ENCODE results near the gene ELMOD3. TPM values are rescaled to one million over a fixed set of nuclear protein-coding genes. Genes with fewer than 3 reads are reported as not detected.
"Not testable (repeated sequence)": the region's sequence is repeated elsewhere in the genome, so short reads cannot be mapped to it uniquely, and the experiment has no call there.

The ELMOD3 gene
- total RNA-seq, 4 donors from 2014 or later, result 12.8 to 45.3 (median 21.0) TPM

DNA sequence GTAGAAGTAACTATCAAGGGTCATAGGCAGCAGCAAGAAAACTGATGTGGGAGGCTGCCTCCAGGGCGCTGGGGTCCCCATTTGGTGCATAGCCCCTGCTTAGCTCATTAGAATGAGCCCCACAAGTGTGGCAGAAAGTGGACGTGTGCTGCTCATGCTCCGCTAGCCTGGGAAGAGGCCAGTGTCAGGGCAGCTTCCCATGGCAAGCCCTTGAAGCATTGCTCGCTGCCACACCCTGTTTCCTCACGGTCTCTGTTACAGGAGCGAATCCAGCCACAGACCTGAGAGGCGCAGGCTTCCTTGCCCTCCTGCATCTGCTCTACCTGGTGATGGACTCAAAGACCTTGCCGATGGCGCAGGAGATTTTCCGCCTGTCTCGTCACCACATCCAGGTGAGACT, 22.5 kb downstream of the ELMOD3 start:
- TF ChIP-seq, protein P1, sequence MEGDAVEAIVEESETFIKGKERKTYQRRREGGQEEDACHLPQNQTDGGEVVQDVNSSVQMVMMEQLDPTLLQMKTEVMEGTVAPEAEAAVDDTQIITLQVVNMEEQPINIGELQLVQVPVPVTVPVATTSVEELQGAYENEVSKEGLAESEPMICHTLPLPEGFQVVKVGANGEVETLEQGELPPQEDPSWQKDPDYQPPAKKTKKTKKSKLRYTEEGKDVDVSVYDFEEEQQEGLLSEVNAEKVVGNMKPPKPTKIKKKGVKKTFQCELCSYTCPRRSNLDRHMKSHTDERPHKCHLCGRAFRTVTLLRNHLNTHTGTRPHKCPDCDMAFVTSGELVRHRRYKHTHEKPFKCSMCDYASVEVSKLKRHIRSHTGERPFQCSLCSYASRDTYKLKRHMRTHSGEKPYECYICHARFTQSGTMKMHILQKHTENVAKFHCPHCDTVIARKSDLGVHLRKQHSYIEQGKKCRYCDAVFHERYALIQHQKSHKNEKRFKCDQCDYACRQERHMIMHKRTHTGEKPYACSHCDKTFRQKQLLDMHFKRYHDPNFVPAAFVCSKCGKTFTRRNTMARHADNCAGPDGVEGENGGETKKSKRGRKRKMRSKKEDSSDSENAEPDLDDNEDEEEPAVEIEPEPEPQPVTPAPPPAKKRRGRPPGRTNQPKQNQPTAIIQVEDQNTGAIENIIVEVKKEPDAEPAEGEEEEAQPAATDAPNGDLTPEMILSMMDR (IDR thresholded peaks at IDR 0.05), result no peak
- no peak for TF ChIP-seq POLR2A (IDR thresholded peaks at IDR 0.05)
- no peaks in the 10 kb centered on the region for H3K9me3 ChIP-seq
- intact Hi-C loops (cut with DNase I; ENCODE audit: low total_unique reads), result no loop called here
- H3K27ac ChIP-seq, result no peak overlapping the region
- no peak overlapping the region for H3K4me3 ChIP-seq
- no peaks in the 10 kb centered on the region for H3K4me1 ChIP-seq
- no peaks in the 10 kb centered on the region for H3K36me3 ChIP-seq
- DNase-seq, result no peak
- no peaks in the 10 kb centered on the region for H3K27me3 ChIP-seq

DNA sequence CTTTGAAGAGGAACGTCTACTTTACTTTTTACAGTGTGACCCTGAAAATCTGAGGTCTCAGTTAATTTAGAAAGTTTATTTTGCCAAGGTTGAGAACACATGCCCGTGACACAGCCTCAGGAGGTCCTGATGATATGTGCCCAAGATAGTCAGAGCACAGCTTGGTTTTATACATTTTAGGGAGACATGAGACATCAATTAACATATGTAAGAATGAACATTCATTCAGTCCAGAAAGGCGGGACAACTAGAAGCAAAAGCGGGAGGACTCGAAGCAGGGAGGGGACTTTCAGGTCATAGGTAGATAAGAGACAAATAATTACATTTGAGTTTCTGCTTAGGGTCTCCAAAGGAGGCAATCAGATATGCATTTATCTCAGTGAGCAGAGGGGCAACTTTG, 23.7 kb downstream of the ELMOD3 start:
- no peaks in the 10 kb centered on the region for H3K27me3 ChIP-seq
- no peak overlapping the region for H3K4me3 ChIP-seq
- no peaks in the 10 kb centered on the region for H3K36me3 ChIP-seq
- no peak for DNase-seq
- H3K9me3 ChIP-seq, result no peaks in the 10 kb centered on the region
- H3K27ac ChIP-seq, result no peak overlapping the region
- intact Hi-C loops (cut with DNase I; ENCODE audit: low total_unique reads), result no loop called here
- no peaks in the 10 kb centered on the region for H3K4me1 ChIP-seq
- TF ChIP-seq, protein P1 (IDR thresholded peaks at IDR 0.05), result no peak
- TF ChIP-seq POLR2A (IDR thresholded peaks at IDR 0.05), result no peak

DNA sequence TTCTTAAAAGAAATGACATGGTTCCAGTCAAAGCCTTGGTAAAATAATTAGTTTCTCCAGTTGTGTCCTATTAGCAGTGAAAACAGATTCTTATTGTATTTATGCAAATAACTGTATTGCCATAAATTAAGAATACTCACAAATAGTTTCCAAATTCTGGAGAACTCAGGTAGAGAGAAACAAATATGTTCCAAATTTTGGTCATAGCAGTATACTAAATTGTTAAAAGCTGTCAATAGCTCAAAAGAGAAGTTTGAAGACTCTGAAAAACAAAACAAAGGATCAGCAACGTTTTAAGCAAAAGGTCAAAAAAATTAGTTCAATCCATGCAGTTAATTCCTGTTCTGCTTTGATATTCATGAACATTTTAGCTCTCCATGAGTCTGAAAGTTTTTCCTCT, 25.5 kb downstream of the ELMOD3 start:
- TF ChIP-seq, protein P1 (IDR thresholded peaks at IDR 0.05), result no peak
- TF ChIP-seq POLR2A (IDR thresholded peaks at IDR 0.05), result no peak
- no peaks in the 10 kb centered on the region for H3K36me3 ChIP-seq
- no peak overlapping the region for H3K4me3 ChIP-seq
- DNase-seq, result no peak
- intact Hi-C loops (cut with DNase I; ENCODE audit: low total_unique reads), result no loop called here
- H3K9me3 ChIP-seq, result no peaks in the 10 kb centered on the region
- no peak overlapping the region for H3K27ac ChIP-seq
- no peaks in the 10 kb centered on the region for H3K27me3 ChIP-seq
- H3K4me1 ChIP-seq, result no peaks in the 10 kb centered on the region

DNA sequence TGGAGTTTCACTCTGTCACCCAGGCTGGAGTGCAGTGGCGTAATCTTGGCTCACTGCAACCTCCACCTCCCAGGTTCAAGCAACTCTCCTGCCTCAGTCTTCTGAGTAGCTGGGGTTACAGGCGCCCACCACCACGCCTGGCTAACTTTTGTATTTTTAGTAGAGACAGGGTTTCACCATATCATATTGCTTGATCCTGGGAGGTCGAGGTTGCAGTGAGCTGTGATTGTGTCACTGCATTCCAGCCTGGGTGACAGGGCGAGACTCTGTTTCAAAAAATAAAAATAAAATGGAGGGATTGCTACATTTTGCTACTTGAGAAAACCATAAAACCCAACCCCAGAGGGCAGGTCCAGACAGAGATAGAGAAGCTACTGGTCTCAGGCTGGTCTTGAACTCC, 28.6 kb downstream of the ELMOD3 start:
- H3K9me3 ChIP-seq; intact Hi-C loops (cut with DNase I; ENCODE audit: low total_unique reads); H3K27me3 ChIP-seq; H3K27ac ChIP-seq; H3K4me1 ChIP-seq; H3K36me3 ChIP-seq; H3K4me3 ChIP-seq; DNase-seq: not testable (repeated sequence)

DNA sequence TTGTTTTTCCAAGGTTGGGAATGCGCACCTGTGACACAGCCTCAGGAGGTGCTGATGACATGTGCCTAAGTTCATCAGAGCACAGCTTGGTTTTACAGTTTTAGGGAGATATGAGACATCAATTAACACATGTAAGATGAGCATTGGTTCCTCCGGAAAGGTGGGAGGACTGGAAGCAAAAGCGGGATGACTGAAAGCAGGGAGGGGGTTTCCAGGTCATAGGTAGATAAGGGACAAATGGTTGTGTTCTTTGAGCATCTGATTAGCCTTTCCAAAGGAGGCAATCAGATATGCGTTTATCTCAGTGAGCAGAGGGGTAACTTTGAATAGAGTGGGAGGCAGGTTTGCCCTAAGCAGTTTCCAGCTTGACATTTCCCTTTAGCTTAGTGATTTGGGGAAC, 29.3 kb downstream of the ELMOD3 start:
- no peak for TF ChIP-seq POLR2A (IDR thresholded peaks at IDR 0.05)
- TF ChIP-seq, protein P1 (IDR thresholded peaks at IDR 0.05), result no peak
- Histone ChIP-seq H3K4me1 (no peaks in the 10 kb centered on the region), H3K27ac (no peak overlapping the region), H3K9me3 (no peaks in the 10 kb centered on the region), H3K27me3 (no peaks in the 10 kb centered on the region), H3K4me3 (no peak overlapping the region), H3K36me3 (no peaks in the 10 kb centered on the region)
- intact Hi-C loops (cut with DNase I; ENCODE audit: low total_unique reads), result no loop called here
- no peak for DNase-seq

DNA sequence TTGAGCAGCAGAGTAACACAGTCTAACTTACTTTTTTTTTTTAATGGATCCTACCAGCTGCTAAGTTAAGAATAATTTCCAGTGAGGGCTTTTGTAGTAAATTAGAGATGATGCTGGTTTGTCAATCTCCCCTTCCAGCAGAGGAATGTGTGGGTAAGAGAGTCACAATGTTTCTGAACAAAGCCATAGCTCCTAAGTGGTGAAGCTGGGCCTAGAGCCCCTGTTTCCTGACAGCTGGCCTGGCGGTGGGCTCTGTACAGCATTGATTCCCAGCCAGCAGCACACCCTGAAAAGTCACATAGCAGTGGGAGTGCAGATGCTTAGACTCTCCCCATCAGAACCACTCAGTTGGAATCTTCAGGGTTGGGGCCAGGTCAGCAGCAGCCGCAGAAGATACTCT, 31.2 kb downstream of the ELMOD3 start:
- Histone ChIP-seq H3K9me3 (no peaks in the 10 kb centered on the region), H3K27ac (no peak overlapping the region), H3K27me3 (no peaks in the 10 kb centered on the region), H3K4me3 (no peak overlapping the region), H3K36me3 (no peaks in the 10 kb centered on the region), H3K4me1 (no peaks in the 10 kb centered on the region)
- intact Hi-C loops (cut with DNase I; ENCODE audit: low total_unique reads), result no loop called here
- TF ChIP-seq, protein P1 (IDR thresholded peaks at IDR 0.05), result no peak
- no peak for TF ChIP-seq POLR2A (IDR thresholded peaks at IDR 0.05)
- DNase-seq, result no peak
